H1 (cell line): Measurements from ENCODE around the gene BCKDHB. TPM values are rescaled to one million over a fixed set of nuclear protein-coding genes. Genes with fewer than 3 reads are reported as not detected.
A peak's percentile ranks its signal among the peaks of the same experiment; 100 is the strongest.

Source experiments
- CTCF ChIA-PET: fragments of 300-600 bp; sonication (Branson Sonifier 250); formaldehyde crosslinking; loops from one replicate; lab custom pipeline; 2021; ENCODE audit not compliant: partially characterized antibody; lab: Charles Lee
- POLR2A ChIA-PET: fragments of 300-600 bp; sonication (Branson Sonifier 250); formaldehyde crosslinking; loops from one replicate; lab custom pipeline; 2021; ENCODE audit warnings: inconsistent platforms; ENCODE audit not compliant: partially characterized antibody; lab: Charles Lee
- DNase-seq, 2 experiments: peaks; one replicate each; pipeline versions ENCODE4 v3.0.0 to v3.0.0-alpha.2; 2010 to 2022; ENCODE audit warnings: low spot score in 2 of 2, low read depth in 1 of 2, mixed read lengths in 1 of 2
- FAIRE-seq: peaks from 2 replicates; lab custom pipeline; 2011; peaks lifted over from hg19 to GRCh38; lab: Jason Lieb, UNC
- H2AFZ ChIP-seq: 2 replicates; pipeline ENCODE4 v1.8.1; 2012; ENCODE audit warnings: low read length, inconsistent platforms
- H2AK5ac ChIP-seq: 2 replicates; pipeline ENCODE4 v1.6.1; 2013; ENCODE audit warnings: low read depth, low read length
- H2BK120ac ChIP-seq: replicated peaks from 2 replicates; pipeline ENCODE3; 2013; ENCODE audit warnings: low read depth, low read length, inconsistent platforms
- H2BK12ac ChIP-seq: 2 replicates; pipeline ENCODE4 v1.6.1; 2013; ENCODE audit warnings: low read depth, low read length
- H2BK15ac ChIP-seq: 2 replicates; pipeline ENCODE4 v1.6.1; 2013; ENCODE audit warnings: low read length
- H2BK20ac ChIP-seq: 2 replicates; pipeline ENCODE4 v1.6.1; 2013; ENCODE audit warnings: low read length
- H2BK5ac ChIP-seq: 2 replicates; pipeline ENCODE4 v1.6.1; 2013; ENCODE audit warnings: low read depth, low read length
- H3K14ac ChIP-seq: 2 replicates; pipeline ENCODE4 v1.6.1; 2013; ENCODE audit warnings: inconsistent platforms; ENCODE audit not compliant: insufficient read length
- H3K18ac ChIP-seq: 2 replicates; pipeline ENCODE4 v1.6.1; 2013; ENCODE audit warnings: low read length; ENCODE audit errors: extremely low read depth
- H3K23ac ChIP-seq: 2 replicates; pipeline ENCODE4 v1.6.1; 2013; ENCODE audit warnings: inconsistent platforms; ENCODE audit not compliant: insufficient read length
- H3K23me2 ChIP-seq: 2 replicates; pipeline ENCODE4 v1.6.1; 2013; ENCODE audit warnings: low read depth, low read length
- H3K27ac ChIP-seq: 2 replicates; pipeline ENCODE4 v1.6.1; 2011; ENCODE audit warnings: low read depth, low read length, inconsistent platforms
- H3K27me3 ChIP-seq, 4 experiments: replicated peaks in 1 of 4; 1 replicate in 1 of 4; 2 replicates in 3 of 4; pipeline versions ENCODE4 v1.6.1 to v1.8.1; 2011 to 2013; ENCODE audit warnings: low read length in 3 of 4, mild to moderate bottlenecking in 3 of 4, inconsistent platforms in 2 of 4, mixed read lengths in 2 of 4, moderate library complexity in 1 of 4; ENCODE audit not compliant: control insufficient read depth in 3 of 4, insufficient read depth in 3 of 4; ENCODE audit errors: extremely low read depth in 1 of 4
- H3K36me3 ChIP-seq, 4 experiments: 2 replicates each; pipeline versions ENCODE4 v1.6.1 to v1.8.1; 2011 to 2013; ENCODE audit warnings: mild to moderate bottlenecking in 4 of 4, low read length in 3 of 4, moderate library complexity in 2 of 4, control low read depth in 1 of 4, inconsistent platforms in 1 of 4; ENCODE audit not compliant: insufficient read depth in 4 of 4, control insufficient read depth in 2 of 4
- H3K4ac ChIP-seq: replicated peaks from 2 replicates; pipeline ENCODE3; 2013; ENCODE audit warnings: low read length, low read depth, mixed read lengths, inconsistent platforms; ENCODE audit not compliant: insufficient read length
- H3K4me1 ChIP-seq, 4 experiments: replicated peaks in 1 of 4; 1 replicate in 1 of 4; 2 replicates in 3 of 4; pipeline versions ENCODE4 v1.6.1 to v1.8.1; 2011 to 2013; ENCODE audit warnings: low read length in 3 of 4, inconsistent platforms in 2 of 4, mixed read lengths in 1 of 4; ENCODE audit not compliant: insufficient read depth in 4 of 4, control insufficient read depth in 3 of 4
- H3K4me2 ChIP-seq, 2 experiments: 2 replicates each; pipeline versions ENCODE4 v1.6.1 to v1.8.1; 2011 to 2013; ENCODE audit warnings: low read depth in 2 of 2, low read length in 2 of 2, control low read depth in 1 of 2, inconsistent platforms in 1 of 2, mild to moderate bottlenecking in 1 of 2; ENCODE audit not compliant: insufficient read depth in 1 of 2
- H3K4me3 ChIP-seq, 4 experiments: fragments of 200-600, 300-600 bp in 1 of 4; sonication (generic), shearing (Covaris generic), sonication (Bioruptor Twin) in 1 of 4; 2 replicates each; pipeline versions ENCODE4 v1.5.1 to v1.8.1; 2011 to 2016; ENCODE audit warnings: low read length in 4 of 4, low read depth in 3 of 4, control low read depth in 2 of 4, inconsistent platforms in 2 of 4, mild to moderate bottlenecking in 2 of 4, mixed read lengths in 1 of 4, moderate library complexity in 1 of 4; ENCODE audit not compliant: insufficient read depth in 2 of 4; ENCODE audit errors: extremely low read depth in 1 of 4
- H3K56ac ChIP-seq: replicated peaks from 2 replicates; pipeline ENCODE3; 2013; ENCODE audit warnings: low read depth, mild to moderate bottlenecking, mixed read lengths, low read length, inconsistent platforms; ENCODE audit not compliant: insufficient read length
- H3K79me1 ChIP-seq: 2 replicates; pipeline ENCODE4 v1.6.1; 2013; ENCODE audit warnings: low read depth, low read length, control low read depth
- H3K79me2 ChIP-seq, 2 experiments: 2 replicates each; pipeline versions ENCODE4 v1.6.1 to v1.8.1; 2012 to 2013; ENCODE audit warnings: low read length in 2 of 2, mild to moderate bottlenecking in 2 of 2, inconsistent platforms in 1 of 2; ENCODE audit not compliant: insufficient read depth in 2 of 2, control insufficient read depth in 1 of 2
- H3K9ac ChIP-seq, 4 experiments: replicated peaks in 1 of 4; 1 replicate in 1 of 4; 2 replicates in 3 of 4; pipeline versions ENCODE4 v1.6.1 to v1.8.1; 2011 to 2013; ENCODE audit warnings: low read depth in 3 of 4, low read length in 3 of 4, control low read depth in 2 of 4, mild to moderate bottlenecking in 2 of 4, moderate library complexity in 2 of 4, inconsistent platforms in 1 of 4; ENCODE audit errors: extremely low read depth in 1 of 4
- H3K9me3 ChIP-seq, 2 experiments: 2 replicates each; pipeline versions ENCODE4 v1.6.1 to v1.8.1; 2012 to 2013; ENCODE audit warnings: mild to moderate bottlenecking in 2 of 2, moderate library complexity in 2 of 2, control low read depth in 1 of 2, inconsistent platforms in 1 of 2, low read depth in 1 of 2, low read length in 1 of 2, mixed read lengths in 1 of 2; ENCODE audit not compliant: insufficient read depth in 2 of 2
- H4K20me1 ChIP-seq, 2 experiments: replicated peaks in 1 of 2; 2 replicates each; pipeline versions ENCODE3 to v1.8.1; 2011 to 2013; ENCODE audit warnings: inconsistent platforms in 2 of 2, low read length in 2 of 2, mild to moderate bottlenecking in 1 of 2; ENCODE audit not compliant: insufficient read depth in 2 of 2, control insufficient read depth in 1 of 2
- H4K5ac ChIP-seq: 2 replicates; pipeline ENCODE4 v1.6.1; 2013; ENCODE audit warnings: low read length, low read depth, mixed read lengths, inconsistent platforms; ENCODE audit not compliant: insufficient read length
- H4K8ac ChIP-seq: 2 replicates; pipeline ENCODE4 v1.8.0; 2013; ENCODE audit warnings: mild to moderate bottlenecking, moderate library complexity, low read length, inconsistent platforms; ENCODE audit not compliant: insufficient read depth; ENCODE audit errors: extremely low read depth
- H4K91ac ChIP-seq: replicated peaks from 2 replicates; pipeline ENCODE3; 2013; ENCODE audit warnings: low read length, mixed read lengths, inconsistent platforms; ENCODE audit not compliant: insufficient read length
- CTCF ChIP-seq, 3 experiments: IDR thresholded peaks; 1 replicate in 2 of 3; 2 replicates in 1 of 3; pipeline versions ENCODE4 v1.5.1 to v1.6.1; 2011; ENCODE audit warnings: low read length in 3 of 3, mild to moderate bottlenecking in 3 of 3, inconsistent platforms in 2 of 3, low read depth in 1 of 3, moderate library complexity in 1 of 3; ENCODE audit not compliant: insufficient read depth in 1 of 3; ENCODE audit errors: control extremely low read depth in 1 of 3
- RAD21 ChIP-seq, 2 experiments: IDR thresholded peaks in 1 of 2; conservative IDR thresholded peaks in 1 of 2; 2 replicates each; pipeline ENCODE4 v1.6.1; 2011; ENCODE audit warnings: low read depth in 2 of 2, low read length in 2 of 2, improper control_type of control experiment in 1 of 2, inconsistent platforms in 1 of 2, mild to moderate bottlenecking in 1 of 2, moderate library complexity in 1 of 2
- TCF12 ChIP-seq: IDR thresholded peaks from 2 replicates; pipeline ENCODE4 v1.6.1; 2011; ENCODE audit warnings: low read depth, mild to moderate bottlenecking, low read length
- WGBS, 2 experiments: shearing (Covaris generic) in 1 of 2; methylation state at CpG; one replicate each; pipeline versions ENCODE4 v1.1.6 to v1.1.7; 2013 to 2015; ENCODE audit warnings: low lambda C conversion rate in 2 of 2, mixed read lengths in 2 of 2, inconsistent platforms in 1 of 2, low coverage in 1 of 2, missing lambda C conversion rate in 1 of 2; ENCODE audit not compliant: insufficient replicate concordance in 2 of 2, insufficient coverage in 1 of 2, insufficient read length in 1 of 2; ENCODE audit errors: extremely low coverage in 1 of 2, missing lambda C conversion rate in 1 of 2; 5-methylcytosine and 5-hydroxymethylcytosine counted together
- polyA plus RNA-seq, 7 experiments: library from polyadenylated mRNA; depleted of rRNA in 3 of 7; stranded (reverse) in 5 of 7; unstranded in 2 of 7; fragments of >200 nt in 5 of 7; fragments of 200-250 nt in 2 of 7; gene quantifications; 1 replicate in 5 of 7; 2 replicates in 1 of 7; 4 replicates in 1 of 7; pipeline versions ENCODE4 v1.2.1 to v1.2.3, GENCODE V29; 2011 to 2013; ENCODE audit warnings: missing spikeins in 2 of 7, mixed read lengths in 2 of 7
- total RNA-seq: library from RNA; stranded (reverse); fragmentation: NEBNext Ultra II Directional; extraction: Animal tissue kit (Norgen Biotek cat#: 25700); gene quantifications from 2 replicates; pipeline ENCODE4 v1.2.1, GENCODE V29; 2021

Gene BCKDHB
- total and polyA plus RNA-seq, 2 of the 8 experiments (the other 6 are each of a cell fraction or from before 2014, with no cell fraction given), result 22.1 to 30.8 TPM

DNA sequence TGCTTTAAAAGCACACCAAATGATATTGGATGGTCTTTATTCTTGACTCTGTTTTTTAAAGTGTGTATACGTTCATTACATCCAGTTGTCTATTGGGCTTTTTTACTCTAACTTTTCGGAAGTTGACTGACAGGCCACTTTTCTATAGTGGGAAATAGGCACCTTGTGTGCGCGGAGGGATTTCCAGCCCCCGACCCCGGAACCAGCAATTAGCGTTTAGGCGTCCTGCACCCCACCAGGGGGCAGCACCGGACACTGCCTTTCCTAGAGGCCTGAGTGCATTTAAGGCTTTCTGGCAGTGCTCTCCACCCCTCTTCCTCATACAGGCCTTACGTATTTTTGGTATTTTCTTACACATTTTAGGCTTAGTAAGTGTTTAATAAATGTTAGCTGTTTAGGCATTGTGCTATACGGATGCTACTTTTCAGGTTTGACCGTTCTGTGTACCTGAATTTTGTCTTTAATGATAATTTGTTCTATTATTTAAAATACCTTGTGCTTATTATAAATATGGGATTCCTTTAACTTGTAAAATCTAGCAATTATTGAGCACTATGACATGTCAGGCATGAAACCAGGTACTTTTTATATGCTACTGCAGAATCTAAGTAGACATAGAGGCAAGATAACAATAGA lies 231.8 kb downstream of the BCKDHB start:
- Histone ChIP-seq H2BK12ac (no peak overlapping the region), H3K9ac (no peak overlapping the region), H3K14ac (no peak overlapping the region), H2BK20ac (no peak overlapping the region), H2AK5ac (no peak overlapping the region), H3K4ac (no peak overlapping the region), H4K8ac (no peak overlapping the region), H3K23me2 (no peaks in the 10 kb centered on the region), H4K20me1 (no peaks in the 10 kb centered on the region), H3K4me1 (peaks cover 0 to 10% (median 4%) of the 10 kb centered on the region in 4 experiments; a peak in 4 of 7 replicates), H3K4me3 (no peak overlapping the region), H3K27me3 (no peaks in the 10 kb centered on the region), H3K18ac (no peak overlapping the region), H2BK5ac (no peak overlapping the region), H3K79me2 (no peaks in the 10 kb centered on the region), H3K36me3 (no peaks in the 10 kb centered on the region), H3K9me3 (no peaks in the 10 kb centered on the region), H3K23ac (no peak overlapping the region), H3K27ac (no peak overlapping the region), H3K79me1 (no peaks in the 10 kb centered on the region), H2AFZ (no peak overlapping the region), H2BK120ac (no peak overlapping the region), H4K5ac (no peak overlapping the region), H4K91ac (no peak overlapping the region), H3K56ac (no peak overlapping the region), H3K4me2 (no peak overlapping the region), H2BK15ac (no peak overlapping the region)
- peak; percentile 64 to 94 for DNase-seq
- CTCF ChIA-PET, result interaction anchor here (1.8 kb wide), 1 partner anchor 19 kb away, joined by 6 read pairs; no protein-coding TSS in a partner anchor
- WGBS, 2 experiments, result 17% methylated on average over 12 of the region's 12 CpGs; no CpG with 5 or more reads in 1 of the 2 experiments
- peak; percentile 63 for FAIRE-seq
- TF ChIP-seq CTCF (IDR thresholded peaks at IDR 0.05; ENCODE audit: control extremely low read depth in 1 of 3, insufficient read depth in 1 of 3, low read depth in 1 of 3, low read length in 3 of 3) (peak; percentile 74 to 86 (median 83)), TCF12 (no peak), RAD21 (IDR thresholded peaks at IDR 0.05 in 1 of 2, conservative IDR thresholded peaks at IDR 0.05 in 1 of 2; ENCODE audit: low read depth in 2 of 2, low read length in 2 of 2) (peak; percentile 78 to 82)
- POLR2A ChIA-PET, result no interaction called here
